IMR-90 (cell line): ENCODE measurements around the gene LDHD. TPM values are rescaled to one million over a fixed set of nuclear protein-coding genes. Genes with fewer than 3 reads are reported as not detected.

Source experiments
- ATAC-seq: fragments of 200-7000 bp; cut with Tn5 transposase; 2 replicates; pipeline ENCODE4 v1.9.1; 2020; ENCODE audit warnings: low read depth, mild to moderate bottlenecking, moderate library complexity
- BruUV-seq: library from RNA; stranded (reverse); fragments of 400-500 nt; replicated peaks from 2 replicates; lab custom pipeline; 2021; lab: Mats Ljungman, UMichigan
- CTCF ChIA-PET: fragments of 300-600 bp; formaldehyde crosslinking; extraction: SDS; loops from one replicate; lab custom pipeline; 2021; ENCODE audit warnings: antibody characterized with exemption; lab: Yijun Ruan, JAX
- POLR2A ChIA-PET: fragments of 300-600 bp; sonication (Branson Sonifier 250); formaldehyde crosslinking; loops from one replicate; lab custom pipeline; 2022; ENCODE audit warnings: antibody characterized with exemption; ENCODE audit not compliant: unreplicated experiment; lab: Charles Lee
- DNase-seq: peaks from one replicate; pipeline ENCODE4 v3.0.0; 2013
- H2AFZ ChIP-seq: replicated peaks from 2 replicates; pipeline ENCODE3; 2013; ENCODE audit warnings: low read length, mild to moderate bottlenecking; ENCODE audit not compliant: poor library complexity
- H2AK5ac ChIP-seq: 2 replicates; pipeline ENCODE4 v1.6.1; 2013; ENCODE audit warnings: low read depth, low read length, inconsistent platforms
- H2AK9ac ChIP-seq: replicated peaks from 2 replicates; pipeline ENCODE3; 2013; ENCODE audit warnings: mild to moderate bottlenecking, low read depth, low read length, moderate library complexity; ENCODE audit not compliant: poor library complexity
- H2BK120ac ChIP-seq: 2 replicates; pipeline ENCODE4 v1.6.1; 2013; ENCODE audit warnings: low read depth, low read length, inconsistent platforms
- H2BK15ac ChIP-seq: 3 replicates; pipeline ENCODE4 v1.6.1; 2013; ENCODE audit warnings: low read depth, low read length, inconsistent platforms
- H2BK20ac ChIP-seq: 2 replicates; pipeline ENCODE4 v1.6.1; 2013; ENCODE audit warnings: low read depth, mild to moderate bottlenecking, inconsistent platforms, low read length, moderate library complexity
- H2BK5ac ChIP-seq: 2 replicates; pipeline ENCODE4 v1.6.1; 2013; ENCODE audit warnings: mild to moderate bottlenecking, low read depth, low read length, inconsistent platforms; ENCODE audit not compliant: poor library complexity, severe bottlenecking
- H3K14ac ChIP-seq: replicated peaks from 2 replicates; pipeline ENCODE4 v1.6.1; 2013; ENCODE audit warnings: low read depth, low read length, inconsistent platforms
- H3K18ac ChIP-seq: 2 replicates; pipeline ENCODE4 v1.6.1; 2013; ENCODE audit warnings: low read depth, low read length, control low read depth
- H3K23ac ChIP-seq: 2 replicates; pipeline ENCODE4 v1.6.1; 2013; ENCODE audit warnings: low read depth, low read length, inconsistent platforms
- H3K27ac ChIP-seq: 2 replicates; pipeline ENCODE4 v1.5.1; 2013; ENCODE audit warnings: mild to moderate bottlenecking, control low read depth, low read length; ENCODE audit not compliant: insufficient read depth
- H3K27me3 ChIP-seq: 2 replicates; pipeline ENCODE4 v1.6.1; 2013; ENCODE audit warnings: low read length; ENCODE audit not compliant: control insufficient read depth, insufficient read depth
- H3K36me3 ChIP-seq: 2 replicates; pipeline ENCODE4 v1.6.1; 2013; ENCODE audit warnings: low read length, mixed read lengths; ENCODE audit not compliant: control insufficient read depth, insufficient read depth
- H3K4ac ChIP-seq: 2 replicates; pipeline ENCODE4 v1.6.1; 2013; ENCODE audit warnings: low read depth, low read length, inconsistent platforms
- H3K4me1 ChIP-seq: 2 replicates; pipeline ENCODE4 v1.6.1; 2013; ENCODE audit warnings: low read length, mixed read lengths; ENCODE audit not compliant: control insufficient read depth, insufficient read depth
- H3K4me2 ChIP-seq: 2 replicates; pipeline ENCODE4 v1.6.1; 2013; ENCODE audit warnings: low read depth, mild to moderate bottlenecking, control low read depth, low read length, moderate library complexity
- H3K4me3 ChIP-seq: 2 replicates; pipeline ENCODE4 v1.5.1; 2013; ENCODE audit warnings: low read depth, mild to moderate bottlenecking, control low read depth, low read length, moderate library complexity; ENCODE audit not compliant: insufficient read depth
- H3K56ac ChIP-seq: 2 replicates; pipeline ENCODE4 v1.6.1; 2013; ENCODE audit warnings: low read length, inconsistent platforms; ENCODE audit not compliant: insufficient read depth; ENCODE audit errors: extremely low read depth
- H3K79me1 ChIP-seq, 2 experiments: 2 replicates each; pipeline ENCODE4 v1.6.1; 2013; ENCODE audit warnings: low read length in 2 of 2, inconsistent platforms in 1 of 2, low read depth in 1 of 2
- H3K9ac ChIP-seq: 2 replicates; pipeline ENCODE4 v1.6.1; 2013; ENCODE audit warnings: low read depth, low read length, control low read depth
- H3K9me1 ChIP-seq: 2 replicates; pipeline ENCODE4 v1.6.1; 2013; ENCODE audit warnings: low read length, inconsistent platforms; ENCODE audit not compliant: insufficient read depth
- H3K9me3 ChIP-seq: 2 replicates; pipeline ENCODE4 v1.6.1; 2013; ENCODE audit warnings: low read length; ENCODE audit not compliant: control insufficient read depth, insufficient read depth
- H4K20me1 ChIP-seq: 2 replicates; pipeline ENCODE4 v1.6.1; 2013; ENCODE audit warnings: low read length, inconsistent platforms; ENCODE audit not compliant: insufficient read depth
- H4K5ac ChIP-seq: 2 replicates; pipeline ENCODE4 v1.6.1; 2013; ENCODE audit warnings: mild to moderate bottlenecking, low read depth, low read length, control low read depth
- H4K8ac ChIP-seq, 2 experiments: 2 replicates each; pipeline ENCODE4 v1.6.1; 2013; ENCODE audit warnings: low read depth in 2 of 2, low read length in 2 of 2, control low read depth in 1 of 2, inconsistent platforms in 1 of 2
- H4K91ac ChIP-seq: 2 replicates; pipeline ENCODE4 v1.6.1; 2013; ENCODE audit warnings: low read depth, low read length, inconsistent platforms; ENCODE audit not compliant: insufficient read depth
- BHLHE40 ChIP-seq: fragments of 150-350 bp; IDR thresholded peaks from 2 replicates; pipeline ENCODE4 v1.6.1; 2016; ENCODE audit warnings: mild to moderate bottlenecking, low read depth, low read length
- CHD1 ChIP-seq: IDR thresholded peaks from 2 replicates; pipeline ENCODE4 v1.6.1; 2012; ENCODE audit warnings: low read depth, low read length, improper control_type of control experiment
- MXI1 ChIP-seq: IDR thresholded peaks from 2 replicates; pipeline ENCODE4 v1.6.1; 2012; ENCODE audit warnings: low read depth, mild to moderate bottlenecking, low read length, moderate library complexity, borderline replicate concordance
- POLR2A ChIP-seq: IDR thresholded peaks from 2 replicates; pipeline ENCODE4 v1.6.1; 2012; ENCODE audit warnings: mild to moderate bottlenecking, low read depth, low read length
- RCOR1 ChIP-seq: IDR thresholded peaks from 2 replicates; pipeline ENCODE4 v1.6.1; 2012; ENCODE audit warnings: mild to moderate bottlenecking, low read length, improper control_type of control experiment; ENCODE audit not compliant: insufficient replicate concordance
- SMC3 ChIP-seq: fragments of 150-350 bp; IDR thresholded peaks from 2 replicates; pipeline ENCODE4 v1.6.1; 2016; ENCODE audit warnings: low read depth, mild to moderate bottlenecking, antibody characterized with exemption, low read length, moderate library complexity
- USF2 ChIP-seq: fragments of 150-350 bp; IDR thresholded peaks from 2 replicates; pipeline ENCODE4 v1.6.1; 2017; ENCODE audit warnings: mild to moderate bottlenecking, antibody characterized with exemption, low read length, low read depth
- dilution Hi-C: fragments of 300-500 bp; cut with HindIII; formaldehyde crosslinking; loops from one replicate; pipeline ENCODE4 v1.14.3; 2018; ENCODE audit warnings: low sequenced_read_pairs; ENCODE audit not compliant: unreplicated experiment
- in situ Hi-C: fragments of 300-500 bp; cut with MboI; formaldehyde crosslinking; loops from 3 replicates; pipeline ENCODE4 v1.14.3; 2019; ENCODE audit warnings: low sequenced_read_pairs, inconsistent platforms, mixed read lengths
- intact Hi-C: fragments of 100-400 bp; cut with micrococcal nuclease; formaldehyde crosslinking; loops from 2 replicates; pipeline ENCODE4 v1.10.0; 2022
- polyA plus RNA-seq, 3 experiments: library from polyadenylated mRNA; depleted of rRNA; stranded (reverse); fragments of >200 nt; gene quantifications; 2 replicates each; pipeline ENCODE4 v1.2.3, GENCODE V29; 2012; ENCODE audit warnings: low replicate concordance in 1 of 3
- total RNA-seq: library from RNA; depleted of rRNA; stranded (reverse); fragments of >200 nt; gene quantifications from 2 replicates; pipeline ENCODE4 v1.2.3, GENCODE V29; 2012

The LDHD gene
- total and polyA plus RNA-seq, 2 of the 4 experiments (the other 2 are of a cell fraction): under 0.01 to 0.26 TPM

- Histone ChIP-seq H3K23ac (no peak overlapping the region), H2AFZ (no peak overlapping the region), H4K8ac (no peak overlapping the region), H4K5ac (no peak overlapping the region), H4K91ac (no peak overlapping the region), H3K9me1 (peaks cover 2% of the 10 kb centered on the region; the same call in 1 of the 2 replicates), H3K4me1 (no peaks in the 10 kb centered on the region; the same call in 1 of the 2 replicates), H3K4me2 (no peak overlapping the region), H3K27ac (no peak overlapping the region), H3K79me1 (peaks cover 8 to 30% of the 10 kb centered on the region in 2 experiments), H2BK20ac (no peak overlapping the region), H2BK5ac (no peak overlapping the region), H3K4ac (no peak overlapping the region), H2AK9ac (no peak overlapping the region), H3K4me3 (no peak overlapping the region), H2BK120ac (no peak overlapping the region), H3K56ac (no peak overlapping the region), H2AK5ac (no peak overlapping the region), H3K9ac (no peak overlapping the region), H2BK15ac (no peak overlapping the region), H3K18ac (no peak overlapping the region), H4K20me1 (peaks cover 4% of the 10 kb centered on the region; the same call in 1 of the 2 replicates), H3K14ac (no peak overlapping the region), H3K9me3 (peaks cover 3% of the 10 kb centered on the region), H3K27me3 (no peaks in the 10 kb centered on the region), H3K36me3 (peaks cover 13% of the 10 kb centered on the region)
- ATAC-seq: no peak
- intact Hi-C loops: no loop called here
- dilution Hi-C loops: no loop called here
- POLR2A ChIA-PET: no interaction called here
- no peak for DNase-seq
- no TSS peak for BruUV-seq
- in situ Hi-C loops: no loop called here
- TF ChIP-seq BHLHE40 (no peak), USF2 (no peak), MXI1 (no peak), CHD1 (no peak), RCOR1 (no peak), POLR2A (no peak), SMC3 (no peak)
- CTCF ChIA-PET: no interaction called here
Observed at GRCh38 chr16:75152635-75153034, 36.1 kb upstream of the LDHD start.
